ENCODE results near the gene KCNJ15. TPM values are rescaled to one million over a fixed set of nuclear protein-coding genes. Genes with fewer than 3 reads are reported as not detected.
A peak's percentile ranks its signal among the peaks of the same experiment; 100 is the strongest.

KCNJ15 gene
- total RNA-seq, 6 experiments from 2014 or later, result 0.33 to 1.2 (median 0.50) TPM

DNA sequence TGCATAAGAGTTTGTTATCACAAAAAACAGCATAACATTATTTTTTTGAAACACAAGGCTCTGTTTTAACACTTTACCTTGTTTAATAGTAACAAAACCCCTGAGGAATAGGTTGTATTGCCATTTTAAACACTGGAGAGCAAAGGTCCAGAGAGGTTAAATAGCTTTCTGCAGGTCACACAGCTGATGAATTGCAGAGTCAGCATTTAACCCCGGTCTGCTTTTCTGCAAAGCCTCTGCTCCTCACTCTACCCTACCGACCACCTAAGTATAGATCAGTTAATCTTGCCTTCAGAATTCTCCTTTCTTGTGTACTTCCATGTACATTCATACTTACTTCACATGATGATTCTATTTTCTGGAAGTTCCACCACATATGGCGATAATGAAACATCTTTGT, 42.0 kb downstream of the KCNJ15 start:
- DNase-seq, result no peak
- Mint-ChIP-seq H3K4me1 (ENCODE audit: low read depth) (peaks cover 94% of the 10 kb centered on the region), H3K27ac (no peak overlapping the region), H3K4me3 (no peak overlapping the region), H3K9me3 (no peaks in the 10 kb centered on the region), H3K27me3 (ENCODE audit: insufficient read depth) (no peaks in the 10 kb centered on the region), H3K36me3 (ENCODE audit: low read depth) (peaks cover 9% of the 10 kb centered on the region; the same call in 1 of the 2 replicates)
- TF ChIP-seq, protein P1, sequence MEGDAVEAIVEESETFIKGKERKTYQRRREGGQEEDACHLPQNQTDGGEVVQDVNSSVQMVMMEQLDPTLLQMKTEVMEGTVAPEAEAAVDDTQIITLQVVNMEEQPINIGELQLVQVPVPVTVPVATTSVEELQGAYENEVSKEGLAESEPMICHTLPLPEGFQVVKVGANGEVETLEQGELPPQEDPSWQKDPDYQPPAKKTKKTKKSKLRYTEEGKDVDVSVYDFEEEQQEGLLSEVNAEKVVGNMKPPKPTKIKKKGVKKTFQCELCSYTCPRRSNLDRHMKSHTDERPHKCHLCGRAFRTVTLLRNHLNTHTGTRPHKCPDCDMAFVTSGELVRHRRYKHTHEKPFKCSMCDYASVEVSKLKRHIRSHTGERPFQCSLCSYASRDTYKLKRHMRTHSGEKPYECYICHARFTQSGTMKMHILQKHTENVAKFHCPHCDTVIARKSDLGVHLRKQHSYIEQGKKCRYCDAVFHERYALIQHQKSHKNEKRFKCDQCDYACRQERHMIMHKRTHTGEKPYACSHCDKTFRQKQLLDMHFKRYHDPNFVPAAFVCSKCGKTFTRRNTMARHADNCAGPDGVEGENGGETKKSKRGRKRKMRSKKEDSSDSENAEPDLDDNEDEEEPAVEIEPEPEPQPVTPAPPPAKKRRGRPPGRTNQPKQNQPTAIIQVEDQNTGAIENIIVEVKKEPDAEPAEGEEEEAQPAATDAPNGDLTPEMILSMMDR (IDR thresholded peaks at IDR 0.05), result no peak

DNA sequence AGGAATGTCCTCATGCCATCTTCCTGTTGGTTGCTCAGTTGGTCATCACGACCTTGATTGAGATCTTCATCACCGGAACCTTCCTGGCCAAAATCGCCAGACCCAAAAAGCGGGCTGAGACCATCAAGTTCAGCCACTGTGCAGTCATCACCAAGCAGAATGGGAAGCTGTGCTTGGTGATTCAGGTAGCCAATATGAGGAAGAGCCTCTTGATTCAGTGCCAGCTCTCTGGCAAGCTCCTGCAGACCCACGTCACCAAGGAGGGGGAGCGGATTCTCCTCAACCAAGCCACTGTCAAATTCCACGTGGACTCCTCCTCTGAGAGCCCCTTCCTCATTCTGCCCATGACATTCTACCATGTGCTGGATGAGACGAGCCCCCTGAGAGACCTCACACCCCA, 42.9 kb downstream of the KCNJ15 start:
- Mint-ChIP-seq H3K4me1 (ENCODE audit: low read depth) (peaks cover 91% of the 10 kb centered on the region), H3K27ac (no peak overlapping the region), H3K27me3 (ENCODE audit: insufficient read depth) (no peaks in the 10 kb centered on the region), H3K4me3 (no peak overlapping the region), H3K36me3 (ENCODE audit: low read depth) (peaks cover 9% of the 10 kb centered on the region; the same call in 1 of the 2 replicates), H3K9me3 (no peaks in the 10 kb centered on the region)
- TF ChIP-seq, protein P1 (IDR thresholded peaks at IDR 0.05), result no peak
- DNase-seq, result no peak

GRCh38 chr21:38300141-38300578, 43.4 kb downstream of the KCNJ15 start:
- H3K27ac Mint-ChIP-seq, result peak overlapping the region; percentile 31; the same call in 1 of the 2 replicates
- DNase-seq, result no peak
- TF ChIP-seq, protein P1 (IDR thresholded peaks at IDR 0.05), result no peak
- H3K9me3 Mint-ChIP-seq, result no peaks in the 10 kb centered on the region
- H3K4me3 Mint-ChIP-seq, result no peak overlapping the region
- H3K4me1 Mint-ChIP-seq (ENCODE audit: low read depth), result peaks cover 91% of the 10 kb centered on the region
- H3K27me3 Mint-ChIP-seq (ENCODE audit: insufficient read depth), result no peaks in the 10 kb centered on the region
- H3K36me3 Mint-ChIP-seq (ENCODE audit: low read depth), result peaks cover 9% of the 10 kb centered on the region; the same call in 1 of the 2 replicates

- Mint-ChIP-seq H3K4me1 (ENCODE audit: low read depth) (peaks cover 90% of the 10 kb centered on the region), H3K9me3 (no peaks in the 10 kb centered on the region), H3K27ac (peak overlapping the region; percentile 8; the same call in 1 of the 2 replicates), H3K36me3 (ENCODE audit: low read depth) (peaks cover 9% of the 10 kb centered on the region; the same call in 1 of the 2 replicates), H3K27me3 (ENCODE audit: insufficient read depth) (no peaks in the 10 kb centered on the region), H3K4me3 (no peak overlapping the region)
- TF ChIP-seq, protein P1 (IDR thresholded peaks at IDR 0.05), result no peak
- no peak for DNase-seq
These were observed 44.8 kb downstream of the KCNJ15 start for GRCh38 chr21:38301321-38302214.

DNA sequence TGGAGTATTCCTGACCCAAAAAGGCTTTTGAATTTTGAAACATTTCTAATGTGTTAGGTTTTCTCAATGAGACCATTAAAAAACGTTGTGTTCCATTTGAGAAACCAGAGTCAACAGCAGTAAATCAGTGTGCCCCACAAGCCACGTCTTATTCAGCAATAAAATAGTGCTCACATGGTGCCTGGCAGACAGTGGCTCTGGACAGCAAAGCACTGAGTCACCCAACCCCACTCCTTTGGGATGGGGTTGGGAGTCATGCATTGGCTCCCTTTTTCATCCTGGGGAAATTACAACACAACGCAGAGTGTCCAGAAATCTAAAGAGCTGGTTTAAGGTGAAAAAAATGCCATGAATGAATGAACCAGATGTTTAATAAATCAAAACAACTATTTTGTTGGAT, 46.5 kb downstream of the KCNJ15 start:
- H3K4me1 Mint-ChIP-seq (ENCODE audit: low read depth), result peaks cover 90% of the 10 kb centered on the region
- TF ChIP-seq, protein P1 (IDR thresholded peaks at IDR 0.05), result no peak
- H3K27me3 Mint-ChIP-seq (ENCODE audit: insufficient read depth), result no peaks in the 10 kb centered on the region
- no peaks in the 10 kb centered on the region for H3K9me3 Mint-ChIP-seq
- DNase-seq, result peak; percentile 87
- peak overlapping the region; percentile 82 for H3K27ac Mint-ChIP-seq
- H3K4me3 Mint-ChIP-seq, result peak overlapping the region; percentile 35
- peaks cover 9% of the 10 kb centered on the region; the same call in 1 of the 2 replicates for H3K36me3 Mint-ChIP-seq (ENCODE audit: low read depth)

Data from HFFc6 (cell line).